Adrenal gland (tissue), 12 donors: Measurements from ENCODE around the gene PROK2. TPM values are rescaled to one million over a fixed set of nuclear protein-coding genes. Genes with fewer than 3 reads are reported as not detected.

Experiments used
- DNase-seq, 7 donors: peaks; one replicate each; pipeline ENCODE4 v3.0.0-alpha.2; 2019 to 2020
- H3K27ac ChIP-seq, 5 donors: fragments of 200-600 bp; sonication (generic) in 4 of 5; 1 replicate in 3 of 5; 2 replicates in 2 of 5; pipeline versions ENCODE4 v1.5.1 to v1.8.0; 2016 to 2020; ENCODE audit warnings: mild to moderate bottlenecking in 1 of 5
- H3K27me3 ChIP-seq: fragments of 200-600 bp; 2 replicates; pipeline ENCODE4 v1.8.0; 2021
- H3K36me3 ChIP-seq, 2 donors: fragments of 200-600 bp; replicated peaks in 1 of 2; 1 replicate in 1 of 2; 2 replicates in 1 of 2; pipeline versions ENCODE4 v1.5.1 to v1.8.0; 2018 to 2022
- H3K4me1 ChIP-seq, 2 donors: fragments of 200-600 bp; replicated peaks in 1 of 2; 1 replicate in 1 of 2; 2 replicates in 1 of 2; pipeline versions ENCODE4 v1.5.1 to v1.8.0; 2018 to 2021
- H3K4me3 ChIP-seq, 4 donors: fragments of 200-600 bp; sonication (generic) in 3 of 4; one replicate each; pipeline ENCODE4 v1.5.1; 2016 to 2018
- H3K9me3 ChIP-seq, 3 donors: fragments of 200-600 bp; sonication (generic) in 1 of 3; replicated peaks in 1 of 3; 1 replicate in 2 of 3; 2 replicates in 1 of 3; pipeline versions ENCODE4 v1.5.1 to v1.8.0; 2016 to 2021
- POLR2A ChIP-seq, 2 donors: fragments of 450-650 bp; IDR thresholded peaks; one replicate each; pipeline ENCODE4 v1.6.1; 2017; ENCODE audit warnings: antibody characterized with exemption in 2 of 2, mild to moderate bottlenecking in 2 of 2, moderate library complexity in 1 of 2
- whole genome bisulfite sequencing, 4 donors: extraction: QIAGEN DNeasy Blood & Tissue Kit in 2 of 4; methylation state at CpG; one replicate each; pipeline versions ENCODE4 v1.1.5 to v1.1.7; 2013 to 2017; 5-methylcytosine and 5-hydroxymethylcytosine counted together
- intact Hi-C, 2 donors: fragments of 100-400 bp; cut with DNase I; formaldehyde crosslinking; loops; one replicate each; pipeline versions ENCODE4 v1.14.1 to v1.15.0; 2022 to 2023
- polyA plus RNA-seq, 3 donors: library from polyadenylated mRNA; stranded (reverse); fragments of 200-250 nt in 2 of 3; fragments of 350-450 nt in 1 of 3; fragmentation: Illumina TruSeq in 1 of 3; extraction: RNeasy Lipid Tissue Mini Kit (QIAGEN cat#74804) in 1 of 3; gene quantifications; one replicate each; pipeline ENCODE4 v1.2.3, GENCODE V29; 2013 to 2014
- total RNA-seq, 9 donors: library from RNA; depleted of rRNA in 4 of 9; stranded (reverse); fragments of >200 nt in 4 of 9; fragments of 120-200 nt in 1 of 9; fragmentation: NEBNext Ultra II Directional in 1 of 9; extraction: Animal tissue kit (Norgen Biotek cat#: 25700) in 1 of 9; gene quantifications; one replicate each; pipeline versions ENCODE4 v1.1.0 to v1.2.4, GENCODE V29; 2013 to 2023
- TF ChIP-seq, protein P1 (sequence below), 6 experiments: fragments of 450-650 bp in 4 of 6; fragments of 200-600 bp in 2 of 6; sonication (generic) in 1 of 6; IDR thresholded peaks; 1 replicate in 5 of 6; 2 replicates in 1 of 6; pipeline versions ENCODE4 v1.5.1 to v1.8.0; 2016 to 2021; ENCODE audit warnings: antibody characterized with exemption in 6 of 6, mild to moderate bottlenecking in 2 of 6, moderate library complexity in 1 of 6
- donor health status: healthy with polysubstance abuse.
- donor health status: Bipolar disorder and iron deficiency.
- donor health status: DM: yes; HTN: yes; CAD: no.
- donor health status: DM: no; HTN: no; CAD: no.
- donor health status: DM: no; HTN: no; CAD: no.
- donor health status: DM: yes; HTN: yes; CAD: no.

Gene PROK2
- total and polyA plus RNA-seq, 12 donors = 0.06 to 0.29 (median 0.18) TPM; not detected in 7

DNA sequence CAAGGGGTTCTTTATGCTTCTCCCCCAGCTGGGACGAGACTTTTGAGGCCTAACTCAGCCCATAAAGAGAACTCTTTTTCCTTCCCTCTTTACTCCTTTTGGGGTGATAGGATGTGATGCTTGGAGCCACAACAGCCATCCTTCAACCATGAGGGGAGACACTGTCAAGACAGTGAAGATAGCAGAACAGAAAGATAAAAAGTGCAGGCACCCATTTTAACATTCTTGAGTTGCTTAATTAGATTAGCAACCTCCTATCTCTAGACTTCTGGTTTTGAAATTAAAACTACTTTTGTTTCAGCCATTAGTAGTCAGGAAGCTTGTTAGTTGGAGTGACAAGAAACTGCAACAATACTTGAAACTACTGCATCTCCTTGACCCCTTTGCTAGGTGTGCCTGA, 24.8 kb downstream of the PROK2 start:
- no peaks in the 10 kb centered on the region for H3K9me3 ChIP-seq
- no peak overlapping the region for H3K4me3 ChIP-seq
- TF ChIP-seq, protein P1, sequence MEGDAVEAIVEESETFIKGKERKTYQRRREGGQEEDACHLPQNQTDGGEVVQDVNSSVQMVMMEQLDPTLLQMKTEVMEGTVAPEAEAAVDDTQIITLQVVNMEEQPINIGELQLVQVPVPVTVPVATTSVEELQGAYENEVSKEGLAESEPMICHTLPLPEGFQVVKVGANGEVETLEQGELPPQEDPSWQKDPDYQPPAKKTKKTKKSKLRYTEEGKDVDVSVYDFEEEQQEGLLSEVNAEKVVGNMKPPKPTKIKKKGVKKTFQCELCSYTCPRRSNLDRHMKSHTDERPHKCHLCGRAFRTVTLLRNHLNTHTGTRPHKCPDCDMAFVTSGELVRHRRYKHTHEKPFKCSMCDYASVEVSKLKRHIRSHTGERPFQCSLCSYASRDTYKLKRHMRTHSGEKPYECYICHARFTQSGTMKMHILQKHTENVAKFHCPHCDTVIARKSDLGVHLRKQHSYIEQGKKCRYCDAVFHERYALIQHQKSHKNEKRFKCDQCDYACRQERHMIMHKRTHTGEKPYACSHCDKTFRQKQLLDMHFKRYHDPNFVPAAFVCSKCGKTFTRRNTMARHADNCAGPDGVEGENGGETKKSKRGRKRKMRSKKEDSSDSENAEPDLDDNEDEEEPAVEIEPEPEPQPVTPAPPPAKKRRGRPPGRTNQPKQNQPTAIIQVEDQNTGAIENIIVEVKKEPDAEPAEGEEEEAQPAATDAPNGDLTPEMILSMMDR (IDR thresholded peaks at IDR 0.05) = no peak
- no peak for TF ChIP-seq POLR2A (IDR thresholded peaks at IDR 0.05)
- peaks cover 25% of the 10 kb centered on the region for H3K27me3 ChIP-seq
- no peak overlapping the region for H3K27ac ChIP-seq
- no peaks in the 10 kb centered on the region for H3K4me1 ChIP-seq
- no peak for DNase-seq
- intact Hi-C loops = no loop called here
- no peaks in the 10 kb centered on the region for H3K36me3 ChIP-seq
- WGBS, 4 donors = 83 to 94% (median 90%) methylated on average over 1 of the region's 1 CpG

DNA sequence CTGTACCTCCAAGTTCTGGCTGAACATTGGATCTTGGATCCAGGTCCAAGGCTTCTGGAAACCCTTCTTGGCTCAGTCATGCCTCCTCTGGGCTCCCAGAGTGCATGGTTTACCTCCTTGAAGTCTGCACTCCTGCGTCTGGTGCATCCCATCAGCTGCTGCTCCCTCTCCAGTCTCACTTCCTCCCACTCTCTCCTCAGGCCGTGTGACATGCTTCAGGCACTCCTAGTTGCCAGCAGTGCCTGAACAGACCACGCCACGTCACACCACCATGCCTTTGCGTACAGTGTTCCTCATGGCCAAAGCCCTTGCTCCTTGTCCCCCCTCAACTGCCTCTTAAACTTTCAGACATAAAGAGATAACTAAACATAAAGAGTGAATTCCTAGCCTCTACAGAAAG, 25.5 kb downstream of the PROK2 start:
- Histone ChIP-seq H3K9me3 (no peaks in the 10 kb centered on the region), H3K27me3 (peaks cover 30% of the 10 kb centered on the region), H3K36me3 (no peaks in the 10 kb centered on the region), H3K4me3 (no peak overlapping the region), H3K4me1 (no peaks in the 10 kb centered on the region), H3K27ac (no peak overlapping the region)
- no peak for DNase-seq
- intact Hi-C loops = no loop called here
- 70 to 82% (median 77%) methylated on average over 5 of the region's 5 CpGs for WGBS, 4 donors
- TF ChIP-seq, protein P1 (IDR thresholded peaks at IDR 0.05) = no peak
- no peak for TF ChIP-seq POLR2A (IDR thresholded peaks at IDR 0.05)

DNA sequence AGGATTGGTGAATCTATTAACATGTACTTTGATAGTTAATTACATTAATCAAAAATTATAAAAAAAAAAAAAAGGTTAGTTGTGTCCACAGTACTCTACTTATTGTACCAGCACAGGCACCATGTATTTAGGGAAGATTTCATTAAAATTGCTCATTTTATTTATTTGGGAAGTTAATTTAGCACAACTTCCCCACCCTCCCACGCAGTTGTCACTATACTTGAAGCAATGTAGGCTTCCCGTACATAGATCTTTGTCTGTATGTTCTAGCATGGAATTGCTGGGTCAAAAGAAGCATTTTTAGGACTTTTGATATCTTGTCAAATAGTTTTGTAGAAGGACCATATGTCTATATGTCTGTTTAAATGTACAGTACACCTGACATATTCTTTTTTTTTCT, 26.9 kb downstream of the PROK2 start:
- intact Hi-C loops = no loop called here
- WGBS, 4 donors = 89 to 96% (median 91%) methylated on average over 2 of the region's 2 CpGs

DNA sequence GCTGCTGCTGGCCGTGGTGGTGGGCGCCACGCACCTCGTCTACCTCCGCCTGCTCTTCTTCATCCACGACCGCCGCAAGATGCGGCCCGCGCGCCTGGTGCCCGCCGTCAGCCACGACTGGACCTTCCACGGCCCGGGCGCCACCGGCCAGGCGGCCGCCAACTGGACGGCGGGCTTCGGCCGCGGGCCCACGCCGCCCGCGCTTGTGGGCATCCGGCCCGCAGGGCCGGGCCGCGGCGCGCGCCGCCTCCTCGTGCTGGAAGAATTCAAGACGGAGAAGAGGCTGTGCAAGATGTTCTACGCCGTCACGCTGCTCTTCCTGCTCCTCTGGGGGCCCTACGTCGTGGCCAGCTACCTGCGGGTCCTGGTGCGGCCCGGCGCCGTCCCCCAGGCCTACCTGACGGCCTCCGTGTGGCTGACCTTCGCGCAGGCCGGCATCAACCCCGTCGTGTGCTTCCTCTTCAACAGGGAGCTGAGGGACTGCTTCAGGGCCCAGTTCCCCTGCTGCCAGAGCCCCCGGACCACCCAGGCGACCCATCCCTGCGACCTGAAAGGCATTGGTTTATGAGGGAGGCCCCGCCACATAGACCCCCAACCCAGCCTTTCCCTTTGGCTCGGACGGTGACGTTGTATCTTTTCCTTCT, 30.2 kb downstream of the PROK2 start:
- no peak for DNase-seq
- Histone ChIP-seq H3K9me3 (no peaks in the 10 kb centered on the region), H3K27ac (no peak overlapping the region), H3K4me3 (peak overlapping the region in 1 of 4 donors; percentile 54), H3K36me3 (no peaks in the 10 kb centered on the region), H3K4me1 (peaks cover 0 to 2% of the 10 kb centered on the region in 2 donors), H3K27me3 (peaks cover 16% of the 10 kb centered on the region)
- WGBS, 4 donors = 24 to 36% (median 26%) methylated on average over 20 to 65 of the region's 65 CpGs
- intact Hi-C loops = no loop called here
- TF ChIP-seq POLR2A (IDR thresholded peaks at IDR 0.05) = no peak
- TF ChIP-seq, protein P1 (IDR thresholded peaks at IDR 0.05) = no peak

More for the DNA sequence above, 26.9 kb downstream of the PROK2 start:
- peaks cover 25% of the 10 kb centered on the region for H3K27me3 ChIP-seq
- peaks cover 0 to 2% of the 10 kb centered on the region in 2 donors for H3K4me1 ChIP-seq
- H3K27ac ChIP-seq = no peak overlapping the region
- H3K9me3 ChIP-seq = no peaks in the 10 kb centered on the region
- no peak for DNase-seq
- no peak overlapping the region for H3K4me3 ChIP-seq
- no peaks in the 10 kb centered on the region for H3K36me3 ChIP-seq
- TF ChIP-seq, protein P1 (IDR thresholded peaks at IDR 0.05) = no peak
- TF ChIP-seq POLR2A (IDR thresholded peaks at IDR 0.05) = no peak
